ENCODE data around the gene GPR78. TPM values are rescaled to one million over a fixed set of nuclear protein-coding genes. Genes with fewer than 3 reads are reported as not detected.

Gene GPR78
- total and polyA plus RNA-seq, 2 of the 13 experiments (the other 11 are each of a cell fraction or from before 2014, with no cell fraction given), result 0.01 to 0.07 TPM

DNA sequence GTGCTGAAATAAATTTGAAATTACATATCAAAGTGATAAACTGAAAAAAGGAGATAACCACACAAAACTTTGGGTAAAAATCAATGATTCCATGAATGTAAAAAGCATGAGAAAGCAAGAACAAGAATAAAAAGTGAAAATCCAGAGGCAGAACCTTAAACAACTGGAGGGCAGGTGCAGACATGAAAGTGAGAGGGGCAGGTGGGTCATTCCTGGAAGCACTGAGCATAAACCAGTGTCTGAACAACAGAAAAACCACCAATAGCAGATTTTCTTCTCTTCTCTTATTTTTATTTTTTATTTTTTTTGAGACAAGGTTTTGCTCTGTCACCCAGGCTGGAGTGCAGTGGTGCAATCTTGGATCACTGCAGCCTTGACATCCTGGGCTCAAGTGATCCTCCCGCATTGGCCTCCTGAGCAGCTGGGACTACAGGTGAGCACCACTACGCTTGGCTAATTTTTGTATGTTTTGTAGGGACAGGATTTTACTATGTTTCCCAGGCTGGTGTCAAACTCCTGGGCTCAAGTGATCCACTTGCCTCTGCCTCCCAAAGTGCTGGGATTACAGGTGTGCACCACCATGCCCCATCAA, 46.8 kb upstream of the GPR78 start:
- 80% methylated on average over 2 of the region's 2 CpGs for WGBS (ENCODE audit: low lambda C conversion rate)
- no peak for DNase-seq (ENCODE audit: low spot score)
- no TSS peak for BruUV-seq (replicated peaks)
- Histone ChIP-seq H2AFZ (ENCODE audit: low read length) (no peak overlapping the region), H3K4me3 (replicated peaks in 1 of 3; ENCODE audit: insufficient read depth in 1 of 3, low read depth in 2 of 3, low read length in 3 of 3) (no peak overlapping the region), H4K20me1 (ENCODE audit: insufficient read depth, low read length) (no peaks in the 10 kb centered on the region), H3K27ac (ENCODE audit: extremely low read length, insufficient read depth, low read length) (no peak overlapping the region), H3K4me1 (ENCODE audit: insufficient read depth, low read length) (no peaks in the 10 kb centered on the region), H3K36me3 (replicated peaks in 1 of 2; ENCODE audit: control insufficient read depth in 1 of 2, insufficient read depth in 2 of 2, low read length in 2 of 2) (no peaks in the 10 kb centered on the region), H3K27me3 (ENCODE audit: control insufficient read depth in 1 of 2, insufficient read depth in 2 of 2, low read length in 2 of 2) (peaks cover 0 to 11% of the 10 kb centered on the region in 2 experiments; a peak in 2 of 5 replicates), H3K9me3 (ENCODE audit: low read length) (no peaks in the 10 kb centered on the region), H3K9ac (ENCODE audit: insufficient read depth, low read depth, low read length) (no peak overlapping the region), H3K79me2 (ENCODE audit: insufficient read depth, low read length) (no peaks in the 10 kb centered on the region), H3K4me2 (ENCODE audit: low read depth, low read length) (no peak overlapping the region)
- ChIA-PET POLR2A (no interaction called here), CTCF (ENCODE audit: low intra/inter-chr PET ratio, low total read pairs) (no interaction called here)
- TF ChIP-seq, protein P1, sequence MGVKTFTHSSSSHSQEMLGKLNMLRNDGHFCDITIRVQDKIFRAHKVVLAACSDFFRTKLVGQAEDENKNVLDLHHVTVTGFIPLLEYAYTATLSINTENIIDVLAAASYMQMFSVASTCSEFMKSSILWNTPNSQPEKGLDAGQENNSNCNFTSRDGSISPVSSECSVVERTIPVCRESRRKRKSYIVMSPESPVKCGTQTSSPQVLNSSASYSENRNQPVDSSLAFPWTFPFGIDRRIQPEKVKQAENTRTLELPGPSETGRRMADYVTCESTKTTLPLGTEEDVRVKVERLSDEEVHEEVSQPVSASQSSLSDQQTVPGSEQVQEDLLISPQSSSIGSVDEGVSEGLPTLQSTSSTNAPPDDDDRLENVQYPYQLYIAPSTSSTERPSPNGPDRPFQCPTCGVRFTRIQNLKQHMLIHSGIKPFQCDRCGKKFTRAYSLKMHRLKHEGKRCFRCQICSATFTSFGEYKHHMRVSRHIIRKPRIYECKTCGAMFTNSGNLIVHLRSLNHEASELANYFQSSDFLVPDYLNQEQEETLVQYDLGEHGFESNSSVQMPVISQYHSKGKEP (CRISPR knock-in tag; IDR thresholded peaks at IDR 0.05), result no peak
- TF ChIP-seq THAP11 (CRISPR knock-in tag; IDR thresholded peaks at IDR 0.05) (no peak), RFXAP (CRISPR knock-in tag; IDR thresholded peaks at IDR 0.05; ENCODE audit: borderline replicate concordance) (no peak), ETV5 (CRISPR knock-in tag; IDR thresholded peaks at IDR 0.05; ENCODE audit: borderline replicate concordance) (no peak), UBTF (CRISPR knock-in tag; IDR thresholded peaks at IDR 0.05) (no peak), PRMT3 (CRISPR knock-in tag; IDR thresholded peaks at IDR 0.05; ENCODE audit: borderline replicate concordance, low read depth) (no peak), SIX4 (CRISPR knock-in tag; IDR thresholded peaks at IDR 0.05) (no peak), ZFYVE20 (CRISPR knock-in tag; IDR thresholded peaks at IDR 0.05; ENCODE audit: borderline replicate concordance, low read depth) (no peak), ZNF205 (CRISPR knock-in tag; IDR thresholded peaks at IDR 0.05) (no peak), ZNF558 (CRISPR knock-in tag; IDR thresholded peaks at IDR 0.05; ENCODE audit: borderline replicate concordance) (no peak), ZNF678 (CRISPR knock-in tag; IDR thresholded peaks at IDR 0.05) (no peak), ZNF264 (CRISPR knock-in tag; IDR thresholded peaks at IDR 0.05) (no peak), SMYD3 (CRISPR knock-in tag; IDR thresholded peaks at IDR 0.05) (no peak), ZMYM3 (CRISPR knock-in tag; IDR thresholded peaks at IDR 0.05) (no peak)
- TF ChIP-seq, protein P2, sequence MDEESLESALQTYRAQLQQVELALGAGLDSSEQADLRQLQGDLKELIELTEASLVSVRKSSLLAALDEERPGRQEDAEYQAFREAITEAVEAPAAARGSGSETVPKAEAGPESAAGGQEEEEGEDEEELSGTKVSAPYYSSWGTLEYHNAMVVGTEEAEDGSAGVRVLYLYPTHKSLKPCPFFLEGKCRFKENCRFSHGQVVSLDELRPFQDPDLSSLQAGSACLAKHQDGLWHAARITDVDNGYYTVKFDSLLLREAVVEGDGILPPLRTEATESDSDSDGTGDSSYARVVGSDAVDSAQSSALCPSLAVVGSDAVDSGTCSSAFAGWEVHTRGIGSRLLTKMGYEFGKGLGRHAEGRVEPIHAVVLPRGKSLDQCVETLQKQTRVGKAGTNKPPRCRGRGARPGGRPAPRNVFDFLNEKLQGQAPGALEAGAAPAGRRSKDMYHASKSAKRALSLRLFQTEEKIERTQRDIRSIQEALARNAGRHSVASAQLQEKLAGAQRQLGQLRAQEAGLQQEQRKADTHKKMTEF (CRISPR knock-in tag; IDR thresholded peaks at IDR 0.05), result no peak
- ATAC-seq, result no peak
- in situ Hi-C loops (cut with HindIII; ENCODE audit: extremely low pct_ligation_motif_present, low pct_unique_long_range_greater_than_20kb) (no loop called here), intact Hi-C loops (cut with micrococcal nuclease; ENCODE audit: unreplicated experiment) (no loop called here)
- no peak for FAIRE-seq
